Heart left ventricle (tissue), 16 donors: ENCODE results near the gene C11orf98. TPM values are rescaled to one million over a fixed set of nuclear protein-coding genes. Genes with fewer than 3 reads are reported as not detected.
A peak's percentile ranks its signal among the peaks of the same experiment; 100 is the strongest.
"Not testable (repeated sequence)": the region's sequence is repeated elsewhere in the genome, so short reads cannot be mapped to it uniquely, and the experiment has no call there.

Source experiments
- ATAC-seq, 4 donors: fragments of 200-7000 bp; cut with Tn5 transposase; one replicate each; pipeline ENCODE4 v1.9.1; 2020 to 2022; ENCODE audit warnings: moderate library complexity in 4 of 4, mild to moderate bottlenecking in 3 of 4, moderate number of reproducible peaks in 1 of 4
- DNase-seq, 5 donors: peaks; one replicate each; pipeline ENCODE4 v3.0.0-alpha.2; 2020
- H3K27ac ChIP-seq, 12 donors: fragments of 200-600 bp; sonication (generic) in 4 of 12; one replicate each; pipeline versions ENCODE4 v1.5.0 to v1.8.0; 2016 to 2022; ENCODE audit warnings: mild to moderate bottlenecking in 2 of 12
- H3K27me3 ChIP-seq, 9 donors: fragments of 200-600 bp; sonication (generic) in 2 of 9; one replicate each; pipeline versions ENCODE4 v1.5.1 to v1.8.0; 2016 to 2022; ENCODE audit warnings: mild to moderate bottlenecking in 3 of 9
- H3K36me3 ChIP-seq, 9 donors: fragments of 200-600 bp; sonication (generic) in 2 of 9; one replicate each; pipeline versions ENCODE4 v1.5.0 to v1.8.0; 2018 to 2022; ENCODE audit warnings: mild to moderate bottlenecking in 2 of 9
- H3K4me1 ChIP-seq, 12 donors: fragments of 200-600 bp; sonication (generic) in 4 of 12; one replicate each; pipeline versions ENCODE4 v1.5.0 to v1.8.0; 2016 to 2022; ENCODE audit warnings: mild to moderate bottlenecking in 3 of 12
- H3K4me3 ChIP-seq, 12 donors: fragments of 200-600 bp; sonication (generic) in 4 of 12; one replicate each; pipeline versions ENCODE4 v1.5.0 to v1.8.0; 2017 to 2022; ENCODE audit warnings: mild to moderate bottlenecking in 9 of 12, moderate library complexity in 4 of 12
- H3K9me3 ChIP-seq, 12 donors: fragments of 200-600 bp; sonication (generic) in 4 of 12; one replicate each; pipeline versions ENCODE4 v1.5.0 to v1.8.0; 2016 to 2022; ENCODE audit warnings: mild to moderate bottlenecking in 1 of 12
- CTCF ChIP-seq, 12 donors: fragments of 200-600 bp; sonication (generic) in 4 of 12; IDR thresholded peaks; one replicate each; pipeline versions ENCODE4 v1.5.0 to v1.8.0; 2018 to 2022; ENCODE audit warnings: antibody characterized with exemption in 12 of 12, mild to moderate bottlenecking in 5 of 12
- POLR2A ChIP-seq, 2 donors: fragments of 450-650 bp; IDR thresholded peaks; one replicate each; pipeline ENCODE4 v1.6.1; 2017; ENCODE audit warnings: antibody characterized with exemption in 2 of 2, mild to moderate bottlenecking in 2 of 2, moderate library complexity in 2 of 2
- WGBS, 4 donors: extraction: QIAGEN DNeasy Blood & Tissue Kit in 2 of 4; methylation state at CpG; one replicate each; pipeline versions ENCODE4 v1.1.5 to v1.1.7; 2013 to 2018; 5-methylcytosine and 5-hydroxymethylcytosine counted together
- intact Hi-C, 10 donors: fragments of 100-400 bp; cut with DNase I; formaldehyde crosslinking; loops; one replicate each; pipeline versions ENCODE4 v1.11.1 to v1.14.2; 2022
- polyA plus RNA-seq, 2 donors: library from polyadenylated mRNA; stranded (reverse); fragments of 200-250 nt; gene quantifications; one replicate each; pipeline ENCODE4 v1.2.3, GENCODE V29; 2013
- total RNA-seq, 9 donors: library from RNA; depleted of rRNA in 2 of 9; stranded (reverse); fragments of >200 nt in 2 of 9; fragmentation: NEBNext Ultra II Directional in 3 of 9; extraction: Animal tissue kit (Norgen Biotek cat#: 25700) in 3 of 9; gene quantifications; one replicate each; pipeline versions ENCODE4 v1.1.0 to v1.2.4, GENCODE V29; 2016 to 2023
- donor health status: ischemic (EF 13 %, LVEDD 7.1; RV severe dilation, severe dysfunction).
- donor health status: healthy with polysubstance abuse.
- donor health status: DM: no; HTN: yes; CAD: no.
- donor health status: DM: no; HTN: no; CAD: no.
- donor health status: ischemic (EF 25% LVEDD 6.9; RV normal size, moderate dysfunction).
- donor health status: ischemic (EF 25% LVEDD 5.7; RV mildly dilated, moderate dysfunction).
- donor health status: healthy.
- donor health status: DM: yes; HTN: yes; CAD: no.
- donor health status: ischemic (EF 35%, LVEDD 5.7; RV mildly dilated, moderate dysfunction).
- donor health status: nonischemic (EF 11% LVEDD 7.7; RV severe dilation, severe dysfunction).
- donor health status: DM: yes; HTN: yes; CAD: no.
- donor health status: PGD.
- donor health status: ischemic (EF 29% LVEDD 5.4; RV normal size, mild dysfunction).
- donor health status: nonischemic (EF 23%, LVEDD 6.1; RV moderate dilation, normal function).

C11orf98 gene
- total and polyA plus RNA-seq, 11 donors: 24.0 to 191 (median 39.3) TPM

- no peaks in the 10 kb centered on the region for H3K27me3 ChIP-seq
- DNase-seq (no peak), ATAC-seq (no peak)
- peaks cover 6 to 61% (median 28%) of the 10 kb centered on the region in 12 donors for H3K4me1 ChIP-seq
- intact Hi-C loops: loop anchor here in 1 of 10 donors (5.0 kb wide), 1 partner anchor 74 kb away; the partner anchor contains the start of gene MTA2
- TF ChIP-seq CTCF (IDR thresholded peaks at IDR 0.05): no peak
- H3K27ac ChIP-seq: no peak overlapping the region
- WGBS, 4 donors: 31 to 61% (median 48%) methylated on average over 6 of the region's 6 CpGs
- H3K4me3 ChIP-seq: no peak overlapping the region
- peaks cover 0 to 53% (median 49%) of the 10 kb centered on the region in 9 donors for H3K36me3 ChIP-seq
- H3K9me3 ChIP-seq: no peaks in the 10 kb centered on the region
These were observed 11.7 kb upstream of the C11orf98 start for GRCh38 chr11:62676698-62677097.

GRCh38 chr11:62675415-62675814, 10.4 kb upstream of the C11orf98 start:
- H3K27ac ChIP-seq, H3K27me3 ChIP-seq, H3K4me3 ChIP-seq, ATAC-seq, H3K9me3 ChIP-seq: not testable (repeated sequence)
- Histone ChIP-seq H3K36me3 (peaks cover 0 to 53% (median 49%) of the 10 kb centered on the region in 9 donors), H3K4me1 (peaks cover 7 to 58% (median 32%) of the 10 kb centered on the region in 12 donors)
- WGBS, 4 donors: 89 to 98% (median 93%) methylated on average over 10 of the region's 10 CpGs
- intact Hi-C loops: loop anchor here in 1 of 10 donors (5.0 kb wide), 1 partner anchor 73 kb away; the partner anchor contains the start of gene MTA2
- peak in 1 of 5 donors; percentile 25 for DNase-seq

- intact Hi-C loops: loop anchor here in 1 of 10 donors (5.0 kb wide), 1 partner anchor 34 kb away; the partner anchor contains the start of genes BSCL2 and GNG3
- peak overlapping the region in 2 of 12 donors; percentile 76 to 85 for H3K4me3 ChIP-seq
- 87 to 93% (median 90%) methylated on average over 2 of the region's 2 CpGs for WGBS, 4 donors
- H3K27ac ChIP-seq: peak overlapping the region in 2 of 12 donors; percentile 85 to 91
- TF ChIP-seq POLR2A (IDR thresholded peaks at IDR 0.05) (no peak), CTCF (IDR thresholded peaks at IDR 0.05) (no peak)
- H3K27me3 ChIP-seq: no peaks in the 10 kb centered on the region
- ATAC-seq (no peak), DNase-seq (no peak)
- H3K36me3 ChIP-seq: peaks cover 0 to 53% (median 49%) of the 10 kb centered on the region in 9 donors
- peaks cover 5 to 54% (median 32%) of the 10 kb centered on the region in 12 donors for H3K4me1 ChIP-seq
- no peaks in the 10 kb centered on the region for H3K9me3 ChIP-seq
These were observed 8.2 kb upstream of the C11orf98 start for GRCh38 chr11:62673196-62673525.

GRCh38 chr11:62671608-62672389, 6.8 kb upstream of the C11orf98 start, which contains the start of the genes LBHD1 and UQCC3:
Gene LBHD1, minus strand, starts transcription at chr11:62672267. Its CDS starts 2,236 bp downstream, at chr11:62670031.
Gene UQCC3, plus strand, starts transcription at chr11:62671673. Its CDS starts 73 bp downstream, at chr11:62671746.
- peak within 1 kb of the TSS; percentile 82 to 97 (median 88) for H3K27ac ChIP-seq
- ATAC-seq: peak; percentile 78 to 91 (median 86)
- H3K27me3 ChIP-seq: no peaks in the 10 kb centered on the region
- peak; percentile 77 to 85 (median 83) for DNase-seq
- intact Hi-C loops: loop anchor here in 1 of 10 donors (5.0 kb wide), 1 partner anchor 36 kb away; the partner anchor contains the start of genes BSCL2 and GNG3
- no peaks in the 10 kb centered on the region for H3K9me3 ChIP-seq
- peak within 1 kb of the TSS; percentile 68 to 93 (median 76) for H3K4me3 ChIP-seq
- TF ChIP-seq POLR2A (IDR thresholded peaks at IDR 0.05) (peak in 1 of 2 donors; percentile 53), CTCF (IDR thresholded peaks at IDR 0.05) (no peak)
- peaks cover 0 to 54% (median 33%) of the 10 kb centered on the region in 12 donors for H3K4me1 ChIP-seq
- 1% methylated on average over 43 to 59 of the region's 59 CpGs for WGBS, 4 donors
- H3K36me3 ChIP-seq: peaks cover 0 to 51% (median 47%) of the 10 kb centered on the region in 9 donors
